GM10248 (cell line): ENCODE data around the gene RINT1.

Experiments
- CTCF ChIA-PET: fragments of 300-600 bp; sonication (Branson Sonifier 250); formaldehyde crosslinking; extraction: SDS; loops from one replicate; lab custom pipeline; 2021; ENCODE audit warnings: antibody characterized with exemption; lab: Yijun Ruan, JAX
- POLR2A ChIA-PET: fragments of 350-650 bp; sonication (Branson Sonifier 250); formaldehyde crosslinking; extraction: SDS; loops from one replicate; lab custom pipeline; 2020; ENCODE audit warnings: antibody characterized with exemption; lab: Yijun Ruan, JAX
- DNase-seq: peaks from one replicate; pipeline ENCODE4 v3.0.0; 2012; ENCODE audit errors: extremely low spot score
- TF ChIP-seq, protein P1 (sequence below): IDR thresholded peaks from 2 replicates; pipeline ENCODE4 v1.5.1; 2012; ENCODE audit warnings: mild to moderate bottlenecking, low read depth; ENCODE audit errors: extremely low read depth, missing control alignments, control extremely low read depth

Gene RINT1

DNA sequence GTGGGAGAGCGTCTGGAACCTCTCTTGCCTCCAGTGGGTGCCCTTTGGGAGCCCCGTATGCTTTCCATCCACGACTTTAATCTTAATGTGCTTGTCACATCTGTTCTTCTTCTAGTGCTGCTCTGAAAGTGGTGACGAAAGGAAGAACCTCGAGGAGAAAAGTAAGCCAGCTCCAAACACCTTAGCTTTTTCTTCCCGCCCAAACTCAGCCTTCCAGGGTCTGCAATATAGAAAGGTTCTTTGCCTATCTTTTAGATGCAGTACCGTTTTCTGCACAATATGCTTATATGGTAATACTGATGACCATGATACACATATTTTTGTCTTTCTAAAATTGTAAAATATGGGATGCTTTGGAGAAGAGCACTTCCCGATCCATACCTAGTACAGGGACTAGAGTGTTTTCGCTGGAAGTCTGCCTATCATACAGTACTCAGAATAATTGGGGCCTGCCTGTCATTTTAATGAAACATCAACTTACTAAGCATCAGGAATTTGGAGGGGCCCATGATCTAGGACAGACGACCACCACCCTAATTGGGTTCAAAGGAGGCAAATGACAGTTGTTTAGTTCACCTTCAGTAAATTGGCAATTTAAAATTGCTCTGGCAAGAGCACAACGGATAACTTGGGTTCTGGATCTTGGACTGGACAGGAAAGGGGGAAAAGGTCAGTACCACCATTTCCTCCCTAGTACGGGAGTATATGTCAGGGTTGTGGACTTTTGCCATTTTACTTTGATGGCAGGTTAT, 884 bp downstream of the RINT1 start:
- no peak for DNase-seq
- ChIA-PET CTCF (interaction anchor here (0.9 to 3.7 kb wide), 11 partner anchors 13 to 567 kb away, joined by 3 to 48 read pairs (median 6); no protein-coding TSS in a partner anchor), POLR2A (interaction anchor here (1.6 kb wide), 1 partner anchor 12 kb away, joined by 7 read pairs; no protein-coding TSS in a partner anchor)
- TF ChIP-seq, protein P1, sequence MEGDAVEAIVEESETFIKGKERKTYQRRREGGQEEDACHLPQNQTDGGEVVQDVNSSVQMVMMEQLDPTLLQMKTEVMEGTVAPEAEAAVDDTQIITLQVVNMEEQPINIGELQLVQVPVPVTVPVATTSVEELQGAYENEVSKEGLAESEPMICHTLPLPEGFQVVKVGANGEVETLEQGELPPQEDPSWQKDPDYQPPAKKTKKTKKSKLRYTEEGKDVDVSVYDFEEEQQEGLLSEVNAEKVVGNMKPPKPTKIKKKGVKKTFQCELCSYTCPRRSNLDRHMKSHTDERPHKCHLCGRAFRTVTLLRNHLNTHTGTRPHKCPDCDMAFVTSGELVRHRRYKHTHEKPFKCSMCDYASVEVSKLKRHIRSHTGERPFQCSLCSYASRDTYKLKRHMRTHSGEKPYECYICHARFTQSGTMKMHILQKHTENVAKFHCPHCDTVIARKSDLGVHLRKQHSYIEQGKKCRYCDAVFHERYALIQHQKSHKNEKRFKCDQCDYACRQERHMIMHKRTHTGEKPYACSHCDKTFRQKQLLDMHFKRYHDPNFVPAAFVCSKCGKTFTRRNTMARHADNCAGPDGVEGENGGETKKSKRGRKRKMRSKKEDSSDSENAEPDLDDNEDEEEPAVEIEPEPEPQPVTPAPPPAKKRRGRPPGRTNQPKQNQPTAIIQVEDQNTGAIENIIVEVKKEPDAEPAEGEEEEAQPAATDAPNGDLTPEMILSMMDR, result no peak

- ChIA-PET CTCF (interaction anchor here (0.8 to 1.0 kb wide), 2 partner anchors 13 to 17 kb away, joined by 3 read pairs; no protein-coding TSS in a partner anchor), POLR2A (no interaction called here)
- TF ChIP-seq, protein P1, result no peak
- DNase-seq, result no peak
These were observed 6.3 kb downstream of the RINT1 start for GRCh38 chr7:105538339-105538738.

- POLR2A ChIA-PET, result no interaction called here
- TF ChIP-seq, protein P1, result no peak
- no peak for DNase-seq
- CTCF ChIA-PET, result interaction anchor here (1.0 kb wide), 1 partner anchor 11 kb away, joined by 3 read pairs; no protein-coding TSS in a partner anchor
These were observed 27.9 kb downstream of the RINT1 start for GRCh38 chr7:105559926-105560325.

- DNase-seq, result no peak
- CTCF ChIA-PET, result interaction anchor here (1.1 to 1.3 kb wide), 2 partner anchors 19 to 33 kb away, joined by 3 to 4 read pairs; partner anchors contain the start of gene RINT1
These were observed 33.2 kb downstream of the RINT1 start for GRCh38 chr7:105565190-105565589.

DNA sequence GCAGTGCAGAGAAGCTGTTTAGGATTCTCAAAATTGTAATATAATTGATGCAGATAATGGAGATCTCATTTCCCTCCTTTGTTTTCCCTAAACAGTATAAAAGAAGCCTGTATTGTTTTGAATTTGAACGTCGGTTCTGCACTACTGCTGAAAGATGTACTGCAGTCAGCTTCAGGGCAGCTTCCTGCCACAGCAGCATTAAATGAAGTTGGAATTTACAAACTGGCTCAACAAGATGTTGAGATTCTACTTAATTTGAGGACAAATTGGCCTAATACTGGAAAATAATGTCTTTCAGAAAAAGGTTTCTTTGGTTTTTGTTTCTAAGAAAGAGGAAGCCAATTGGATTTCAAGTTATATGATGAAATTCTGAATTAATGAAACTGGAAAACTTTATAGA, 35.0 kb downstream of the RINT1 start:
- TF ChIP-seq, protein P1, result no peak
- ChIA-PET CTCF (interaction anchor here (1.0 to 1.5 kb wide), 4 partner anchors 9 to 90 kb away, joined by 4 to 6 read pairs (median 5); partner anchors contain the start of gene RINT1), POLR2A (no interaction called here)

More at GRCh38 chr7:105565190-105565589, 33.2 kb downstream of the RINT1 start:
- TF ChIP-seq, protein P1, result no peak
- POLR2A ChIA-PET, result no interaction called here

GRCh38 chr7:105567821-105568220, 35.8 kb downstream of the RINT1 start:
- ChIA-PET CTCF (interaction anchor here (1.0 to 1.9 kb wide), 3 partner anchors 12 to 36 kb away, joined by 3 to 6 read pairs (median 4); partner anchors contain the start of genes EFCAB10 and RINT1), POLR2A (no interaction called here)
- DNase-seq, result no peak
- TF ChIP-seq, protein P1, result no peak

More for the DNA sequence above, 35.0 kb downstream of the RINT1 start:
- no peak for DNase-seq
